Gastrocnemius medialis (tissue), 4 donors: ENCODE data around the gene KEAP1.
"Not testable (repeated sequence)": the region's sequence is repeated elsewhere in the genome, so short reads cannot be mapped to it uniquely, and the experiment has no call there.

Source experiments
- CTCF ChIP-seq, 5 experiments: fragments of 450-650 bp in 3 of 5; fragments of 200-600 bp in 2 of 5; sonication (generic) in 2 of 5; IDR thresholded peaks in 4 of 5; conservative IDR thresholded peaks in 1 of 5; 1 replicate in 4 of 5; 2 replicates in 1 of 5; pipeline ENCODE4 v1.5.1; 2016 to 2019; ENCODE audit warnings: antibody characterized with exemption in 5 of 5, mild to moderate bottlenecking in 3 of 5, moderate library complexity in 3 of 5
- POLR2A ChIP-seq, 2 donors: fragments of 450-650 bp; IDR thresholded peaks; one replicate each; pipeline ENCODE4 v1.6.1; 2017; ENCODE audit warnings: antibody characterized with exemption in 2 of 2, mild to moderate bottlenecking in 2 of 2, moderate library complexity in 2 of 2

GRCh38 chr19:10462042-10462441 lies 41.1 kb downstream of the KEAP1 start:
- not testable (repeated sequence) for TF ChIP-seq POLR2A (IDR thresholded peaks at IDR 0.05); CTCF (IDR thresholded peaks at IDR 0.05 in 4 of 5, conservative IDR thresholded peaks at IDR 0.05 in 1 of 5)
